KMS-11 (cell line): Measurements from ENCODE around the gene CCDC159.

Experiments
- H2AFZ ChIP-seq: fragments of 200-600 bp; sonication (generic); 2 replicates; pipeline ENCODE4 v1.6.1; 2016; ENCODE audit warnings: antibody characterized with exemption, mixed run types, low read depth
- H3K27ac ChIP-seq: fragments of 200-600 bp; sonication (generic); 2 replicates; pipeline ENCODE4 v1.6.1; 2016; ENCODE audit warnings: mild to moderate bottlenecking, mixed run types
- H3K27me3 ChIP-seq: fragments of 200-600 bp; sonication (generic); 2 replicates; pipeline ENCODE4 v1.6.1; 2017; ENCODE audit warnings: mild to moderate bottlenecking, low read depth, mixed run types, moderate library complexity; ENCODE audit not compliant: insufficient read depth
- H3K36me3 ChIP-seq: fragments of 200-600 bp; sonication (generic); 2 replicates; pipeline ENCODE4 v1.6.1; 2017; ENCODE audit warnings: mild to moderate bottlenecking, mixed run types; ENCODE audit not compliant: insufficient read depth
- H3K4me1 ChIP-seq: fragments of 200-600 bp; sonication (generic); 2 replicates; pipeline ENCODE4 v1.6.1; 2016; ENCODE audit warnings: mild to moderate bottlenecking, low read depth, mixed run types; ENCODE audit not compliant: poor library complexity, severe bottlenecking
- H3K4me2 ChIP-seq: fragments of 200-600 bp; sonication (generic); 2 replicates; pipeline ENCODE4 v1.7.0; 2016; ENCODE audit warnings: mild to moderate bottlenecking, mixed run types
- H3K4me3 ChIP-seq: fragments of 200-600 bp; sonication (generic); IDR thresholded peaks from 2 replicates; pipeline ENCODE4 v1.6.1; 2017; ENCODE audit warnings: low read depth, low read length, mixed read lengths; ENCODE audit not compliant: insufficient read depth
- H3K79me2 ChIP-seq: fragments of 200-600 bp; sonication (generic); 2 replicates; pipeline ENCODE4 v1.6.1; 2016; ENCODE audit warnings: low read depth, mixed run types; ENCODE audit not compliant: insufficient read depth
- H3K9ac ChIP-seq: fragments of 200-600 bp; sonication (generic); 2 replicates; pipeline ENCODE4 v1.6.1; 2016; ENCODE audit warnings: mild to moderate bottlenecking, mixed run types
- H4K20me1 ChIP-seq: fragments of 200-600 bp; sonication (generic); 2 replicates; pipeline ENCODE4 v1.6.1; 2016; ENCODE audit warnings: mild to moderate bottlenecking, mixed run types; ENCODE audit not compliant: insufficient read depth
- CTCF ChIP-seq: fragments of 200-600 bp; sonication (generic); conservative IDR thresholded peaks from 2 replicates; pipeline ENCODE4 v1.6.1; 2017; ENCODE audit warnings: low read depth, mild to moderate bottlenecking, antibody characterized with exemption, low read length, moderate library complexity, mixed read lengths

CCDC159 gene

GRCh38 chr19:11323601-11324078, 22.7 kb upstream of the CCDC159 start:
- Histone ChIP-seq H3K4me2 (peak overlapping the region; percentile 86), H3K79me2 (no peaks in the 10 kb centered on the region), H3K9ac (peak overlapping the region; percentile 27; the same call in 1 of the 2 replicates), H4K20me1 (no peaks in the 10 kb centered on the region), H3K36me3 (no peaks in the 10 kb centered on the region), H3K27ac (peak overlapping the region; percentile 77), H2AFZ (peak overlapping the region; percentile 38; the same call in 1 of the 2 replicates), H3K27me3 (no peaks in the 10 kb centered on the region), H3K4me1 (peaks cover 33% of the 10 kb centered on the region), H3K4me3 (no peak overlapping the region)
- no peak for TF ChIP-seq CTCF

GRCh38 chr19:11324079-11324661, 22.1 kb upstream of the CCDC159 start:
- Histone ChIP-seq H3K36me3 (no peaks in the 10 kb centered on the region), H3K27me3 (no peaks in the 10 kb centered on the region), H3K9ac (peak overlapping the region; percentile 27; the same call in 1 of the 2 replicates), H3K4me2 (peak overlapping the region; percentile 86), H3K79me2 (no peaks in the 10 kb centered on the region), H2AFZ (peak overlapping the region; percentile 38; the same call in 1 of the 2 replicates), H3K4me1 (peaks cover 30% of the 10 kb centered on the region), H4K20me1 (no peaks in the 10 kb centered on the region), H3K27ac (peak overlapping the region; percentile 77), H3K4me3 (no peak overlapping the region)
- no peak for TF ChIP-seq CTCF

- Histone ChIP-seq H3K4me2 (peak overlapping the region; percentile 86), H3K4me1 (peaks cover 30% of the 10 kb centered on the region), H2AFZ (no peak overlapping the region), H3K27me3 (no peaks in the 10 kb centered on the region), H4K20me1 (no peaks in the 10 kb centered on the region), H3K36me3 (no peaks in the 10 kb centered on the region), H3K9ac (no peak overlapping the region; the same call in 1 of the 2 replicates), H3K4me3 (no peak overlapping the region), H3K27ac (peak overlapping the region; percentile 77), H3K79me2 (no peaks in the 10 kb centered on the region)
- no peak for TF ChIP-seq CTCF
These were observed 21.4 kb upstream of the CCDC159 start for GRCh38 chr19:11324748-11325389.

- no peak overlapping the region for H2AFZ ChIP-seq
- H3K4me2 ChIP-seq = no peak overlapping the region
- H3K9ac ChIP-seq = no peak overlapping the region
- H3K27me3 ChIP-seq = no peaks in the 10 kb centered on the region
- no peak overlapping the region for H3K27ac ChIP-seq
- H3K4me3 ChIP-seq = no peak overlapping the region
- peaks cover 30% of the 10 kb centered on the region for H3K4me1 ChIP-seq
- H3K79me2 ChIP-seq = no peaks in the 10 kb centered on the region
- no peaks in the 10 kb centered on the region for H3K36me3 ChIP-seq
- TF ChIP-seq CTCF = no peak
- H4K20me1 ChIP-seq = no peaks in the 10 kb centered on the region
These were observed 20.8 kb upstream of the CCDC159 start for GRCh38 chr19:11325544-11325943.
